Activated CD4-positive, CD25-positive, alpha-beta regulatory T cell (primary cell): ENCODE results near the gene VCL.
"Not testable (repeated sequence)": the region's sequence is repeated elsewhere in the genome, so short reads cannot be mapped to it uniquely, and the experiment has no call there.

Experiments used
- DNase-seq, 4 experiments: peaks; one replicate each; lab custom pipeline; 2025; lab: John Stamatoyannopoulos, UW

The VCL gene

DNA sequence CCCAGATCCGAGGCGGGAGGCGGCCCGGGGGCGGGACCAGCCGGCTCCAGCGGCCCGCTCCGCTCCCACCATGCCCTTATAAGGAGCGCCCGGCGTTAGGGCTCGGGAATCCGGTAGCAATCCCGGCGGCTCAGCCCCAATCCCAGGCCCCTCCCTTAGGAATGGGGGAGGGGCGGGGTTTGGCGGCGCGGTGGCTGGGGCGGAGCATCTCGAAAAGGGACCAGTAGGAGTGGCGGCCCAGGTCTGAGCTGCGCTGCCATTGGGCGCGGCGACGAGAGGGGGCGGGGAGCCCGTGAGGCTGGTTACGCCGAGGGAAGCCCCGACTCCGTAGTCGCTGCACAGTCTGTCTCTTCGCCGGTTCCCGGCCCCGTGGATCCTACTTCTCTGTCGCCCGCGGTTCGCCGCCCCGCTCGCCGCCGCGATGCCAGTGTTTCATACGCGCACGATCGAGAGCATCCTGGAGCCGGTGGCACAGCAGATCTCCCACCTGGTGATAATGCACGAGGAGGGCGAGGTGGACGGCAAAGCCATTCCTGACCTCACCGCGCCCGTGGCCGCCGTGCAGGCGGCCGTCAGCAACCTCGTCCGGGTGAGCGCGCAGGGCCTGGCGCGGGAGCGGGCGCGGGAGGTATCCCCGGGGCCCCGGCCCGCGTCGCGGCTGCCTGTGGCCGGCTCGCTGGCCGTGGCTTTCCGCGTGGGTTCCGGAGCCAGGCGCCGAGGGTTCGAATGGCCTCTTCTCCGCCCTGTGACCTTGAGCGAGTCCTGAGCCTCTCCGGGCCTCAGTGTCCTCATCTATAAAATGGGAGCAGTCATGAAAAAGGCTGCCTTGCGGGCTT, at the start of gene VCL:
Gene VCL, plus strand, starts transcription at position 330 of the 836 bp plus-strand sequence. Its CDS starts 92 bp downstream, at position 422.
- DNase-seq = peak; percentile 83 to 91 (median 90)

DNA sequence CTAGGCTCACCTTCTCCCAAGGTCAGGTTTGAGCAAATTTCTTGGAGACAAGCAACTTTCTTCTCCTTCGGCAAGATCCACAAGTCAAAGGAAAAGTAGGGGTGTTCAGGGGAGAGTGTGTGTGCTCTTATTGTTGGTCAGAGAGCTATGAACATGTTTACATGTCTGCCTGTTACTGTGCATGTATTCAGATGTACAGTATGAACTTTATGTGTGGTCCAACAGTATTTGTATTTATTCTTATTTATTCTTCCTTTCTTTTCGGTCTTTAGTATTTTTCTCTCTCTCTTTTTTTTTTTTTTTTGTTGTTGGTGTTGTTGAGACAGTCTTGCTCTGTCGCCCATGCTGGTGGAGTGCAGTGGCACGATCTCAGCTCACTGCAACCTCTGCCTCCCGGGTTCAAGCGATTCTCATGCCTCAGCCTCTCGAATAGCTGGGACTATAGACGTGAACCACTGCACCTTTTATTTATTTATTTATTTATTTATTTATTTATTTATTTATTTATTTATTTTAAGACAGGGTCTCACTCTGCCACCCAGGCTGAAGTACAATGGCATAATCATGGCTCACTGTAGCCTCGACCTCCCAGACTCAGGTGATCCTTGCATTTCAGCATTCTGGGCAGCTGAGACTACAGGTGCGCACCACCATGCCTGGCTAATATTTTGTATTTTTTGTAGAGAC, 48.8 kb upstream of the VCL start:
- no peak for DNase-seq

DNA sequence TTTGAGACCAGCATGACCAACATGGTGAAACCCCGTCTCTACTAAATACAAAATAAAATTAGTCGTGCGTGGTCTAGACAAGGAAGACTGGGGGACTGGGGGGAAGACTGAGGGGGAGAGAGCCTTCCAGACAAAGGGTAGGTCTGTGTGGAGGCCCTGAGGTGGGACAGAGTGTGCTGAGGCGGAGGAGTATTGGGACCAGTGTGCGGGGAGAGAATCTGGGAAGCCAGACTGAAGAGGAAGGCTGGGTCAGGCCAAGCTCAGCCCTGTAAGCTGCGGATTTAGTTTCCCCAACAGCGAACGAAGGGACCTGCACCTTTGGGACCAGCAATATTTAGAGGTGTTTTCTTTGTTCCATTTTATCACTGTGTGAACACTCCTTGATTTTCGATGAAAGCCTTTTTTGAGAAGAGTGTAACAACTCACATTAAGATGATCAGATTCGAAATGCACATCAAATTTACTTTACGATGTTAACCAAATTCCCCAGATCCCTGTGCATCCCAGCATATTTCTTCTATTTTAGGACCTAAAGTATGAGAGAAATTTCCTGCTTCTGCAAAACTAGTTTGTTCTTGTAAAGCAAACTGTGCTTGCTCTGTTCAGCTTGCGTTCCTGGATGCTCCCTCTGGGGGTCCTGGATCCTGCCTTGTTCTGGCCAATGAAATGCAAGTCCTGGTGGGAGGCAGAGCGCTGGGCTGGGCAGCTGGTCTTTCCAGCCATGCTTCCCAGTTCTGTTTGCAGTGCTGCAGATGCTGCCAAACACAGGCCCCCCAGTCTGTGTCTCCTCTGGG, 47.6 kb upstream of the VCL start:
- DNase-seq = no peak

DNA sequence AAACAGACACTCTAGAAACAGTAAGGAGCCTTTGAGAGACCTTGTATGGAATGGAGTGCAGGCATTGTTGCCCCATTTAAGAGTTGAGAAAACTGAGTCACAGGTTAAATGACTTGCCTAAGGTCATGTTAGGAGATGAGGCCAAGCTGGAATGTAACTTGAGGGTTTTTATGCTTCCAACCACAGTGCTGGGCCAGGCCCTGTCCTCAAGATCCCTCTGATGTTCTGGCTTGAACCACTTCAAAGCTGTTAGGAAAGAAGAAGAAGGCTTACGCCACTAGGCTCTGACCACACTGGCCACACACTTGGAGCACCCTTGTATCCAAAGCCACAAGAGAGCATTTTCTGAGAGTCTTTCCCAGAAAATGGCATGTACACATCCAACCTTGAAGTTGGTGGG, 44.3 kb upstream of the VCL start:
- no peak for DNase-seq

DNA sequence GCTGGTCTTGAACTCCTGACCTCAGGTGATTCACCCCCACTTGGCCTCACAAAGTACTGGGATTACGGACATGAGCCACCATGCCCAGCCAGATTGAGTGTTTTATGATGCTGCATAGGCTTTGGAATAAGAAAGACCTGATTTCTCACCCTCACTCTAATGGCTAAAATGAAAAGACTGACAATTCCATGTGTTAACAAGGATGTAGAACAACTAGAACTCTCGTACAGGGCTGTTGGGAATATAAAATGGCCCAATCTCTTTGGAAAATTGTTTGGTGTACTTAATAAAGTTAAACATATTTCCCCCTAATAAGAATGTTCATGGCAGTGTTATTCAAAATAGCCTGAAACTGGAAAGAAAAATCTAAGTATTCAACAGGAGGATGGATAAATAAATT, 43.2 kb upstream of the VCL start:
- no peak for DNase-seq

DNA sequence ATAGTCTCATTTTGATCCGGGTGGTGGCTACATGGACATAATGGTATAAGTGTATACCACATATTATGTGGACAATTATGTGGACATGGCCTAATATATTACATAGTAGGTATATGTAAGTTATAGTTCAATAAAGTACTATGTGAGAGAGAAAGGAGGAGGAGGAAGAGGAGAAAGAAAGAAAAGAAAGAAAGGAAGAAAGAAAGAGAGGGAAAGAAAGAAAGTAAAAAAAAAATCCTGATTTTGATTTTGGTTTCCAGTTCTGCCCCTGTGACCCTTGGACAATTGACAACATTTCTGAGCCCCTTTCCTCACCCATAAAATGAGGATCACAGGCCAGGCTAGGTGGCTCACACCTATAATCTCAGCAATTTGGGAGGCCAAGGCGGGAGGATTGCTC, 42.2 kb upstream of the VCL start:
- no peak for DNase-seq

DNA sequence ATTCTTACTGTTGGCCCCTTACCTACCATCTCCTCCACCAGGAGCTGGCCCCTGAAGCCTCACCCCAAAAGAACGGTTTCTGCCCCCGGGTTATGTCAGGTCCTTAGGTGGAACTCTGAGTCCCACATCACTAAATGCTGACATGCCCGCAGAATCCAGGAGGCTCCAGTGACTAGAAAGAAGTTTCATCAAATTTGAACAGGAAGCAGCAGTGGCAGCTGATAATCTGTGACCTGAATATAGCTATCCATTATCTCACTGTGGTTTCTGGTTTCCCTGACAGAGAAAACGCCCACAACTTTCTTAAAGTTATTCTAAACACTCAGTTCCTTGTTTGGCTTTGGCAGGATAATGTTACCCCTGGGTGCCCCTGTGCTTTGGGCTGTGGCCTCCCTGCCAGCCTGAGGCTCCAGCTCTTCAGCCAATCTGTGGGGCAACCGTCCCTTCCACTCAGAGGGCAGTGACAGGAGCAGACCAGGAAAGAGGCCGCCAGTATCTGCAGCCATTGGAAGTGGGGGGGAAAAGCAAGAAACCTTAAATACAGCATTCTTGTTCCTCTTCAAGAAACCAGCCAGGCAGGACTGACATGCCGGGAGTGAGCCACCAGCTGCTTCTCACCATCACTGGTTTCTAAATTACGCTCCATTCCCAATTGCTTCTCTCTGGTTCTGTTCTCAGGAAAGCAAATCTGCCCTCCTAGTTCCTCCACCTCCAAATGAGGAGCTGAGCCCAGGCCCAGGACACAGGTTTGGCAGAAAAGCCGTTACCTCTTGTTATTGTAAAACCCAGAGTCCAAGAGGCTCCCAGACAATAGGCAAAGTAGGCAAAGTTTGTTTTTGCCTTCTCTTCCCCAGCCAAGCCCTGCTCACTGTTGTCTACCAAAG, 41.2 kb upstream of the VCL start:
- no peak for DNase-seq

DNA sequence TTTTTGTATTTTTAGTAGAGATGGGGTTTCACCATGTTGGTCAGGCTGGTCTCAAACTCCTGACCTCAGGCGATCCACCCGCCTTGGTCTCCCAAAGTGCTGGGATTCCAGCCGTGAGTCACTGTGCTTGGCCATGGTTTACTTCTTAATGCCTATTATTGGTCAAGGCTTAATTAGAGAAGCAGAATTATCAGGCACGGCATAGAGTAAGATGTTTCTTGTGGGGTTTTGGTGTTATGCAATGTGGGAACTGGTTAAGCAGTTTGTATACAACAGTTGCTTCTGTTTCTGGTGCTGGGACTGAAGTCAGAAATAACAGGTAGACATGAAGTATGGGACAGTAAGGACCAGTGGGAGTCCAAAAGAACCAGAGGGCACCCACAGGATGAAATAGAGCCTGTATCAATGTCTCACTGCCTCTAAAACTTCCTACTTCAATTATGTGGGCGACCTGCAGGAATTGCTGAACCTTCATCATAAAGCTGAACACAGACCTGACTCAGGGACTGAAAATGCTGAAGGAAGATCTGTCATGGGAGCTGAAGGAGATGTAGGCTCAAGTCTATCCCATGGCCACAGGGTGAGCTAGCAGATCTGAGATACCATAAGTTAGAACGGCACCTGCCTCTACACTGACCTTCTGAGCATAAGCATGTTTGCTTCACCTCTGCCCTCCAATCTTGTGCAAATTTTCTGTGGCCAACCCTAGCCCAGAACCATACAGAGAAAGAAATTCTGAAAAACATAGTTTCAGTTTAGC, 38.3 kb upstream of the VCL start:
- DNase-seq = no peak

DNA sequence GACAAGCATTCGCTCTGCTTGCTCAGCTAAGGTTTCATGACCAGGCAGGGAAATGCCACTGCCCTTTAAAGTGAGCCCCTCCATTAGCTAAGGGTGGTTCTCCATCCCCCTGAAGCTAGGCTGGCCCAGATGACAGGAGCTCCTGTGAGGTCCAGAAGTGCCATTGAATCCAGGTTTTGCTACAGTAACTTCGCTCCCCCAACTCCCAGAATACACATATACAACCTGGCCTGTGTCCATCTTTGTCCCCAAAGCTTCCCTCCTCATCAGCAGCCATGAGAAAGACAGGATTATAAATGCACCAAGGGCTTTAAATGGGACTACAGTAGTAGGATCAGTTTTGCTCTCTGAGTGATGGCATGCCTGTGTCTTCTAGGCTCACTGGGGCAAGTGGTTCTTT, 35.5 kb upstream of the VCL start:
- DNase-seq = no peak

DNA sequence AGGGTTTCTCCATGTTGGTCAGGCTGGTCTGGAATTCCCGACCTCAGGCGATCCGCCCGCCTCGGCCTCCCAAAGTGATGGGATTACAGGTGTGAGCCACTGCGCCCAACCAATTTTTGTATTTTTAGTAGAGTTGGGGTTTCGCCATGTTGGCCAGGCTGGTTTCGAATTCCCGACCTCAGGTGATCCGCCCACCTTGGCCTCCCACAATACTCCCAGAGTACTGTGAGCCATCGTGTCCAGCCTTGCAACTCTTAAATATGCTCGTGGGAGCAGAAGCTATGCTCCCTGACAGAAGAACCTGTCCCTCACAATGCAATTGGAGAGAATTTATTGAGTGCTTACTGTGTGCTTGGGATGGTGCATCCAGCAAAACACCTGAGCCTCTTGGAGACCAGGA, 34.4 kb upstream of the VCL start:
- DNase-seq = not testable (repeated sequence)

DNA sequence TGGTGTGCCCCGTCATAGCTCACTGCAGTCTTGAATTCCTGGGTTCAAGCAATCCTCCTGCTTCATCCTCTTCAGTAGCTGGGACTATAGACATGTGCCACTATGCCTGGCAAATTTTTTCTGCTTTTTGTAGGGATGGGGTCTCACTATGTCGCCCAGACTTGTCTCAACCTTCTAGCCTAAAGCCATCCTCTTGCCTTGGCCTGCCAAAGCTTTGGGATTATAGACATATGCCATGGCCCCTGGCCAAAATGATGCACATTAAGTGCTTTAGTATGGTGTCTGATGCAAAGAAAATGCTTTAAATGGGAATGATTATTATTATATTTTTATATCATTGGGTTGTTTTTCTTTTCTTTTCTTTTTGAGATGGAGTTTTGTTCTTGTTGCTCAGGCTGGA, 33.2 kb upstream of the VCL start:
- no peak for DNase-seq

DNA sequence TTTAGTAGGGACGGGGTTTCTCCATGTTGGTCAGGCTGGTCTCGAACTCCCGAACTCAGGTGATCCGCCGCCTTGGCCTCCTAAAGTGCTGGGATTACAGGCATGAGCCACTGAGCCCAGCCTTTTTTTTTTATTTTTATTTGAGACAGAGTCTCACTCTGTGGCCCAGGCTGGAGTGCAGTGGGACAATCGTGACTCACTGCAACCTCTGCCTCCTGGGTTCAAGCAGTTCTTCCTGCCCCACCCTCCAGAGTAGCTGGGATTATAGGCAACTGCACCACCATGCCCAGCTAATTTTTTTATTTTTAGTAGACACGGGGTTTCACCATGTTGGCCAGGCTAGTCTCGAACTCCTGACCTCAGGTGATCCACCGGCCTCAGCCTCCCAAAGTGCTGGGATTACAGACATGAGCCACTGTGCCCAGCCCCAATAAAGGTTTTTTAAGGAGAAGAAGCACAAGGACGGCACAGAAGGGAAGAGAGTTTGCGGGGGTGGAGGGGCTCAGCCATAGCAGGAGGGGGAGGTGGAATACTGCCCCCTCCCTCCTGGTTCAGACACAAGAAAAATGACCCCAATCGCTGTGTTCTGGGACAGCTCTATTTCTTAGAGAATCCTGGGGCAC, 32.5 kb upstream of the VCL start:
- DNase-seq = not testable (repeated sequence)

DNA sequence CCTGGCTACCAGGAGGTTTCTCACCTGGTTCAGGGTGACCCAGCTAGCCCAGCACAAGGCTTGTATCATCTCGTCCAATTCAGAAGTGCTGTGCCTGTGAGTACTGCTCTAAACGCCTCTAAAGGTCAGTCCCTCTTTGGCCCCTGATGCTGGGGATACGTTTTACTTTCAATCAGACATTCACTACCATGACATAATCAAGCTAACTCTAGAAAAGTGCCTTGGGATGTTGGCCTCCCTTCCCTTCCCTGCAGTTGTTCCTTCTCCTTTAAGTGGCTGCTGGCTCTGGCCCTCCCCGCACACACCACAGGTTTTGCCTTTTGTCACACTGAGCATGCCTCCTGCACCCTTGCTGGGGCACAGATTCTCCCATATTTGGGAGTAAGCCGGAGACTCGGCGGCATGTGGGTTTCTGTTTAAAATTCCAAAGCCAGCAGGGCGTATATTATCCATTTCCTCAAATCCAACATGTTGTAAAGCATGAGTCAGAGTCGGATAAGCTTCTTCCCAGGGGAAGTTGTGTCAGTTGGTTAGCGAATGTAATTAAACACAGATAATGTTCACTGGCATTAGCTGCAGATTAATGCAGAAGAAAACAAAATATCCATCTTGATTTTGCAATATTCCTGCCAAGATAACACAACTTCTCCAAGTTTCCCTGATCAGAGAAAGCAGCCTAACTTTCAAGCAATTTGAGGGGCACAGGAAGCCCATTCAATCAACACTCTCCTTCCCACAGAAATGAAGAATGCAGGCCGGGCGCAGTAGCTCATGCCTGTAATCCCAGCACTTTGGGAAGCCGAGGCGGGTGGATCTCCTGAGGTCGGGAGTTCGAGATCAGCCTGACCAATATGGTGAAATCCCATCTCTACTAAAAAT, 31.8 kb upstream of the VCL start:
- no peak for DNase-seq

DNA sequence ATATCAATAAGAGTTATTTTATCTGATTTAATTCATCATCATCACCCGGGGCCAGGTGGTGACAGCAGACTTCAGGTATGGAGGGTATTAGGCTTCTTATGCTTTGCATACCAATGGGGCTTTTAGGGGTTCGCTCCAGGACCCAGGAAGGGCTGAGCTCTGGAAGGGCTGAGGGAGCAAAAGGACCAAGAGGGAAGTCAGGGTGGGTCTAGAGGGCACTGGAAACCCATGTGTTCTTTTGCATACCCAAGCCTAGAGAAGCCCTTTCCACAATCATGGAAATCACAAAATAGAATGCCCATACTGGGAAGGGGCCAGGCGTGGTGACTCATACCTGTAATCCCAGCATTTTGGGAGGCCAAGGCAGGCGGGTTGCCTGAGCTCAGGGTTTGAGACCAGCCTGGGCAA, 30.9 kb upstream of the VCL start:
- no peak for DNase-seq

DNA sequence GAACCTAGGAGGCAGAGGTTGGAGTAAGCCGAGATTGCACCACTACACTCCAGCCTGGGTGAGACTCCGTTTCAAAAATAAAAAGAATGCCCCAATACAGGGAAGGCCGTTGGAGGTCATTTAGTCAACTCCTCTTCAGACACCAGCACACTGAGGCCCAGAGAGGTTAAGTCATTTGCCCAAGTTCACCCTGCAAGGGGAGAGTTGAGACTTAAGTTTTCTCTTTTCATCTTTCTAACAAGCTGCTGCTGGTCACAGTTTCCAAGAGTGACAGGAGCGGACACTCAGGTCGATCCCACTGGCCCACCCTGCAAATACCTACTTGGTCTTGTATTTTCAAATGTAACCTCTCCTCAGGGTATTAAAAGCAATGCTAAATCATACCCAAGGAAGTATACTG, 30.4 kb upstream of the VCL start:
- DNase-seq = no peak

DNA sequence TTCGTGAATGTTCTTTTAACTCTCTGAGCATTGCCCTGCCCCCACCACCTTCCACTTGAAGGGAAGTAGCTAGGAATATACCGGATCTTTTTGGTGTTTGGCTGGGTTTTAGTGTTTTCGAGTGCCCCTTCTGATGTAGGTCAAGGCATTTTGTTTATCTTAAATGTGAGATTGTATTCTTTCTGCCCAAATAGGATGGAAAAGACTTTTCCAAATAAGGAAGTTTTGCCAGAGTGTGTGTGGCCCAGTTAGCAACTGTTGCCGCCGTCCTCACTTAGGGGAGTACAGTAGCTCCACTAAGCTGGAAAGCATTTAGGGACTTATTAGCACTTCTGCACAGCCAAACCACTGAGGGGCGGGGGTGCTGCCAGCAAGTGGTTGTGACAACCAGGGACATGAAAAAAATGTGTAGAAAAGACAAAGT, 29.8 kb upstream of the VCL start:
- no peak for DNase-seq

DNA sequence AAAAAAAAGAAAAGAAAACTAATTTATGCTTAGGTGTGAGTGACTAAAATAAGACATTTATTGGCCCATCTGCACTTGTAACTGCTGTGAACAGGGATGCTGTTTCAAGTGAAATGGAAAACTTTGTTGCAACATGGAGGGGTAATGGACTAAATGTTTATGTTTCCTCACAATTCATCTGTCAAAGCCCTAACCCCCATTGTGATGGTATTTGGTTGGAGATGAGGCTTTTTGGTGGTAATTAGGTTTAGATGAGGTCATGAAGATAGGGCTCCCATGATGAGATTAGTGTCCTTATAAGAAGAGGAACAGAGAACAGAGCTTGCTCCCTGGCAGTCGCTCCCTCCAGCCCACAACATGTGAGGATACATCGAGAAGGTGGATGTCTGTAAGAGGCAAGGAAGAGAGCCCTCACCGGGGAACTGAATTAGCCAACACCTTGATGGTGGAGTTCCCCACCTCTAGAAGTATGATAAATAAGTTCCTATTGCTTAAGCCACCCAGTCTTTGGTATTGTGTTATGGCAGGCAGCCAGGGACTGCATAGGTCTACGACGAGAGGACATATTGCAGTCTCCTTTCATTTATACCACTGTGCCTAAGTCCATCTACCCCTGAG, 28.6 kb upstream of the VCL start:
- DNase-seq = no peak

DNA sequence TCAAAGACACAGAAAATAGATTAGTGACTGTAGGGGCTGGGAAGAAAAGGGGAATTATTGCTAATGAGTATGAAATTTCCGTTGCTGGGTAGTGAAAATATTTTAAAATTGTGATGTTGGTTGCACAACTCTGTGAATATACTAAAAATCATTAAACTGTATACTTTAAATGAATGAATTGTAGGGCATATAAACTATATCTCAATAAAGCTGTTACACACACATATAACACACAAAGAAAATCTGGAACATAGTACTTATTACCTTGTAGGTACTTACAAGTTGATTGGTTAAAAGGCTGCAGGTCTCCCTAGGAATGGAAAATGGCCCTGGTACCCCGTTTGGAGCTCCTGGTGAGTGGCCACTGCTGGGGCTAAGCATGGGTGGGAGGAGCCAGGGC, 27.1 kb upstream of the VCL start:
- no peak for DNase-seq
